ENCODE data around the gene ENPEP. TPM values are rescaled to one million over a fixed set of nuclear protein-coding genes. Genes with fewer than 3 reads are reported as not detected.
A peak's percentile ranks its signal among the peaks of the same experiment; 100 is the strongest.
"Not testable (repeated sequence)": the region's sequence is repeated elsewhere in the genome, so short reads cannot be mapped to it uniquely, and the experiment has no call there.

Gene ENPEP
- total RNA-seq, 1 experiment from 2014 or later = 13.2 TPM

DNA sequence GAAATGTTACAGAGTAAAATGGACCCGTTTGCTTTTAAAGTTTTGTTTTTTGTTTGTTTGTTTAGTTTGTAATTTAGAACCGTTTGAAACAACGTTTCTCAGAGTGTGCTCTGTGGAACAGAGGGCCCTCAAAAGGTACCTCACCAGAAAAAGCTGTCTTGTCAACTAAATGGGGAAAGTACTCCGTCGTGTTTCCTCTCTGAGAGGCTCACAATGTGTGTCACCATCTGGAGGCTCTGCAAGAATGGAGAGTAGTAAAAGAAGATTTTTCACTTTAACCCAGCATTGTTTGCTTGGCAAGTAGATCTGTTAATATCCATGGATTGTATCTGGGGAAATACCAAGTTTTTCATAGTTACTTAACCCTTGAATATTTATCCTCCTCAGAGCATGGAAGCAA, 1.5 kb upstream of the ENPEP start:
- TF ChIP-seq EZH2 (IDR thresholded peaks at IDR 0.05; ENCODE audit: borderline replicate concordance, low read depth, low read length, poor library complexity, severe bottlenecking) = no peak
- TF ChIP-seq, protein P1, sequence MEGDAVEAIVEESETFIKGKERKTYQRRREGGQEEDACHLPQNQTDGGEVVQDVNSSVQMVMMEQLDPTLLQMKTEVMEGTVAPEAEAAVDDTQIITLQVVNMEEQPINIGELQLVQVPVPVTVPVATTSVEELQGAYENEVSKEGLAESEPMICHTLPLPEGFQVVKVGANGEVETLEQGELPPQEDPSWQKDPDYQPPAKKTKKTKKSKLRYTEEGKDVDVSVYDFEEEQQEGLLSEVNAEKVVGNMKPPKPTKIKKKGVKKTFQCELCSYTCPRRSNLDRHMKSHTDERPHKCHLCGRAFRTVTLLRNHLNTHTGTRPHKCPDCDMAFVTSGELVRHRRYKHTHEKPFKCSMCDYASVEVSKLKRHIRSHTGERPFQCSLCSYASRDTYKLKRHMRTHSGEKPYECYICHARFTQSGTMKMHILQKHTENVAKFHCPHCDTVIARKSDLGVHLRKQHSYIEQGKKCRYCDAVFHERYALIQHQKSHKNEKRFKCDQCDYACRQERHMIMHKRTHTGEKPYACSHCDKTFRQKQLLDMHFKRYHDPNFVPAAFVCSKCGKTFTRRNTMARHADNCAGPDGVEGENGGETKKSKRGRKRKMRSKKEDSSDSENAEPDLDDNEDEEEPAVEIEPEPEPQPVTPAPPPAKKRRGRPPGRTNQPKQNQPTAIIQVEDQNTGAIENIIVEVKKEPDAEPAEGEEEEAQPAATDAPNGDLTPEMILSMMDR (conservative IDR thresholded peaks at IDR 0.05; ENCODE audit: low read depth, low read length) = no peak
- CTCF ChIA-PET = no interaction called here
- intact Hi-C loops (cut with micrococcal nuclease; ENCODE audit: unreplicated experiment) = no loop called here
- Histone ChIP-seq H3K9me3 (ENCODE audit: low read depth, low read length, poor library complexity, severe bottlenecking) (peaks cover 2% of the 10 kb centered on the region), H3K4me1 (ENCODE audit: insufficient read depth, low read length, poor library complexity, severe bottlenecking) (no peaks in the 10 kb centered on the region), H3K4me3 (ENCODE audit: low read depth, low read length, poor library complexity, severe bottlenecking) (no peak overlapping the region), H3K27me3 (replicated peaks; ENCODE audit: insufficient read depth, low read depth, low read length, poor library complexity) (no peaks in the 10 kb centered on the region), H3K27ac (ENCODE audit: low read depth, low read length, poor library complexity, severe bottlenecking) (no peak overlapping the region), H3K36me3 (ENCODE audit: insufficient read depth, low read length, poor library complexity, severe bottlenecking) (no peaks in the 10 kb centered on the region)
- no TSS peak for BruUV-seq (replicated peaks)
- DNase-seq (ENCODE audit: low spot score) = no peak
- POLR2A ChIA-PET (ENCODE audit: low non-redundant PET) = no interaction called here

DNA sequence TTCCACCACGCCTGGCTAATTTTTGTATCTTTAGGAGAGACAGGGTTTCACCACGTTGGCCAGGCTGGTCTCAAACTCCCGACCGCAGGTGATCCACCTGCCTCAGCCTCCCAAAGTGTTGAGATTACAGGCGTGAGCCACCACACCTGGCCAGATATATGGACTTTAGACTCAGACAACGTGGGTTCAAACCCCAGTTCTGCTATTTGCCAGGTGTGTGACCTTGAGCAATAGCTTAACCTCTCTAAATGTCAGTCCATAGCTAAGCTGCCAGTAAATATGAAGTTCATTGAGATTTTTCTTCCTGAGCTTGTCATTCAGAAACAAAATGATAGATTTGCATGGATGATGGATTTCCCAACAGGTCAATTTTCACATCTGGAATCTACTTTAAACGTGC, 875 bp upstream of the ENPEP start:
- POLR2A ChIA-PET (ENCODE audit: low non-redundant PET); H3K9me3 ChIP-seq (ENCODE audit: low read depth, low read length, poor library complexity, severe bottlenecking); H3K4me1 ChIP-seq (ENCODE audit: insufficient read depth, low read length, poor library complexity, severe bottlenecking); intact Hi-C loops (cut with micrococcal nuclease; ENCODE audit: unreplicated experiment); H3K36me3 ChIP-seq (ENCODE audit: insufficient read depth, low read length, poor library complexity, severe bottlenecking); CTCF ChIA-PET; H3K27ac ChIP-seq (ENCODE audit: low read depth, low read length, poor library complexity, severe bottlenecking); DNase-seq (ENCODE audit: low spot score); BruUV-seq (replicated peaks); H3K27me3 ChIP-seq (replicated peaks; ENCODE audit: insufficient read depth, low read depth, low read length, poor library complexity): not testable (repeated sequence)
- peak overlapping the region; percentile 63 for H3K4me3 ChIP-seq (ENCODE audit: low read depth, low read length, poor library complexity, severe bottlenecking)

GRCh38 chr4:110477836-110478235, 1.9 kb downstream of the ENPEP start:
- Histone ChIP-seq H3K27ac (ENCODE audit: low read depth, low read length, poor library complexity, severe bottlenecking) (no peak overlapping the region), H3K27me3 (replicated peaks; ENCODE audit: insufficient read depth, low read depth, low read length, poor library complexity) (no peaks in the 10 kb centered on the region), H3K36me3 (ENCODE audit: insufficient read depth, low read length, poor library complexity, severe bottlenecking) (no peaks in the 10 kb centered on the region), H3K4me1 (ENCODE audit: insufficient read depth, low read length, poor library complexity, severe bottlenecking) (no peaks in the 10 kb centered on the region), H3K9me3 (ENCODE audit: low read depth, low read length, poor library complexity, severe bottlenecking) (no peaks in the 10 kb centered on the region), H3K4me3 (ENCODE audit: low read depth, low read length, poor library complexity, severe bottlenecking) (peak overlapping the region; percentile 63)
- intact Hi-C loops (cut with micrococcal nuclease; ENCODE audit: unreplicated experiment) = no loop called here
- TF ChIP-seq, protein P1 (conservative IDR thresholded peaks at IDR 0.05; ENCODE audit: low read depth, low read length) = no peak
- no peak for TF ChIP-seq EZH2 (IDR thresholded peaks at IDR 0.05; ENCODE audit: borderline replicate concordance, low read depth, low read length, poor library complexity, severe bottlenecking)
- BruUV-seq (replicated peaks) = no TSS peak
- ChIA-PET POLR2A (ENCODE audit: low non-redundant PET) (no interaction called here), CTCF (no interaction called here)
- no peak for DNase-seq (ENCODE audit: low spot score)

DNA sequence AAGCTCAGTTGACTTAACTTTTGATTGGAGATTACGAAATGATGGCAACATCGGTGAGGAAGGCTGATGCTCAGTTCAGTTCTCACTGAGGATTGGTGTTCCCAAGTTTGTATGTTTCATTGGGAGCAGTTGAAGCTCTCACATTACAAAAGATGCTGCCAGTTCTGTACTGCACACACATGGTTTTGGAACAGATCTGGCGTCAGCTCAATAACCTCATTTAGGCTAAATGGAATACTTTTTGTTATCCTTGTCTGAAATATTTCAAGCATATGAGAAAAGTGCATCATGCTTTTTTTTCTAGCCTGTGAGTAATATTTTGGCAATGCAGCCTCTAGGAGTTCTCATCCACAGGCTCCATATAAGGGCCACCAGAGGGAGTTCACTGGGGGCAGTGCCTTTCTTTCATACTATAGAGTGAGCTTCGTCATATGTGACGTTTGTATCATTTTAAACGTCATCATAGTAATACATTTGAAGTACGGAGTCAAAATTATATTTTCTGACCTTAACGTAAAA, 4.1 kb downstream of the ENPEP start:
- BruUV-seq (replicated peaks) = no TSS peak
- Histone ChIP-seq H3K27ac (ENCODE audit: low read depth, low read length, poor library complexity, severe bottlenecking) (peak overlapping the region; percentile 55), H3K4me3 (ENCODE audit: low read depth, low read length, poor library complexity, severe bottlenecking) (no peak overlapping the region), H3K9me3 (ENCODE audit: low read depth, low read length, poor library complexity, severe bottlenecking) (no peaks in the 10 kb centered on the region), H3K4me1 (ENCODE audit: insufficient read depth, low read length, poor library complexity, severe bottlenecking) (peaks cover 9% of the 10 kb centered on the region), H3K27me3 (replicated peaks; ENCODE audit: insufficient read depth, low read depth, low read length, poor library complexity) (no peaks in the 10 kb centered on the region), H3K36me3 (ENCODE audit: insufficient read depth, low read length, poor library complexity, severe bottlenecking) (no peaks in the 10 kb centered on the region)
- DNase-seq (ENCODE audit: low spot score) = peak; percentile 78
- ChIA-PET POLR2A (ENCODE audit: low non-redundant PET) (interaction anchor here (0.5 kb wide), 1 partner anchor 71 kb away, joined by 9 read pairs; no protein-coding TSS in a partner anchor), CTCF (interaction anchor here (0.8 to 1.2 kb wide), 3 partner anchors 30 to 136 kb away, joined by 3 to 11 read pairs (median 3); no protein-coding TSS in a partner anchor)
- intact Hi-C loops (cut with micrococcal nuclease; ENCODE audit: unreplicated experiment) = no loop called here
- TF ChIP-seq, protein P1 (conservative IDR thresholded peaks at IDR 0.05; ENCODE audit: low read depth, low read length) = peak; percentile 54
- no peak for TF ChIP-seq EZH2 (IDR thresholded peaks at IDR 0.05; ENCODE audit: borderline replicate concordance, low read depth, low read length, poor library complexity, severe bottlenecking)
